Smooth muscle cell of the umbilical artery (primary cell): ENCODE data around the gene MARCHF6. TPM values are rescaled to one million over a fixed set of nuclear protein-coding genes. Genes with fewer than 3 reads are reported as not detected.

ENCODE experiments used
- total RNA-seq: library from RNA; depleted of rRNA; stranded (reverse); fragments of >200 nt; gene quantifications from 2 replicates; pipeline ENCODE4 v1.2.3, GENCODE V29; 2014

Gene MARCHF6
- 124 and 133 TPM in 2 replicates for total RNA-seq

GRCh38 chr5:10353241-10354047 lies at the start of gene MARCHF6:
Gene MARCHF6, plus strand, starts transcription at chr5:10353695. Its CDS starts 204 bp downstream, at chr5:10353899.

DNA sequence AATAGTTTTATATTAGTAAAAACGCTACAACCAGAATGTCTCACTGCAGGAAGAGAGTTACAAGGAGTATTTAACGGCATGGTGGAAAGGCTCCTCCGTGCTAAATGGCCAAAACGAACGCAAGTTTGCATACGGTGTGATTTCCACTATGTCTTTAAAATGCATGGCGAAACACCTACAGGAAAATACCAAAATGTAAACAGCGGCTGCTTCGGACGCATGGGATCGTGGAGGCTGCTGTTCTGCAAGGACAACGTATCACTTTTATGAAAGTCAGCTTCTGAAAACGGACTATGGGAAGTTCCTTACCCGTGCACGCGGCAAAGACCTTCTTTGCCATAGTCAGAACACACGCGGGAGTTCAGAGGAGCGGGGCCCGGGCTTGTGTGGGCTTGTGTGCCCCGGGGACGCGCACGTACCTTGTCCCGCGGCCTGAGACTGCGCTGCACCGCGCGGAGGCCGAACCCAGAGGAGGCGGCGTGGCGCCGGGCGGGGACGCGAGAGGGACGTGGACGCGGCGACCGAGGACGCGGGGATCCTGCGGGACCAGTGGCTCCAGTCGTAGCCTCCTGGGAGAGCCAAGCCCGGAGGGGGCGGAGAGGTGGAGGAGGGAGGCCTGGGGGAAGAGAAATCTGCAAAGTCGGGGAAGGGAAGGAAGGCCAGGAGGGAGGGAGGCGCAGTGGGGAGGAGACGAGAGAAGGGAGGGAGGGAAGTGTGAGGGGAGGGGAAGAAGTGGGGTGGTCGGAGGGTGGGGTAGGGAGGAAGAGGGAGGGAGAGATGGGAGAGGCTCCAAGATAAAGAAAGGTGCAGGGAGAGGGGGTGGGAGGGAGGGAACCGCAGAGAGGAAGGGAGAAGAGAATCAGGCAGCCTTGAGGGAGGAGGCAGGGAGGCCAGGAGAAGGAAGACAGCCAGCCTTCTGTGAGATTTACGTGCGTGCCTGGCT lies 46.0 kb upstream of the MARCHF6 start, which contains the start of gene CMBL:
CMBL (minus strand) TSS at position 697 of the 943 bp plus-strand sequence. CDS start 17,140 bp downstream, outside the sequence.

Other genes with a start within 250 kb of the MARCHF6 start
- gene ATPSCKMT, start 103.8 kb upstream of the MARCHF6 start, total RNA-seq: 24.2 and 31.2 TPM in 2 replicates
- gene CCT5, start 103.4 kb upstream of the MARCHF6 start, total RNA-seq: 395 and 543 TPM in 2 replicates
- gene CMBL, start 45.8 kb upstream of the MARCHF6 start, total RNA-seq: 18.7 and 21.1 TPM in 2 replicates
- 0.14 and 0.30 TPM in 2 replicates for gene ROPN1L, start 88.2 kb downstream of the MARCHF6 start, total RNA-seq
- 1.2 and 2.4 TPM in 2 replicates for gene ANKRD33B, start 210.4 kb downstream of the MARCHF6 start, total RNA-seq